ENCODE measurements around the gene SWSAP1. TPM values are rescaled to one million over a fixed set of nuclear protein-coding genes. Genes with fewer than 3 reads are reported as not detected.

The SWSAP1 gene
- total RNA-seq, 1 donor, result 0.72 TPM

DNA sequence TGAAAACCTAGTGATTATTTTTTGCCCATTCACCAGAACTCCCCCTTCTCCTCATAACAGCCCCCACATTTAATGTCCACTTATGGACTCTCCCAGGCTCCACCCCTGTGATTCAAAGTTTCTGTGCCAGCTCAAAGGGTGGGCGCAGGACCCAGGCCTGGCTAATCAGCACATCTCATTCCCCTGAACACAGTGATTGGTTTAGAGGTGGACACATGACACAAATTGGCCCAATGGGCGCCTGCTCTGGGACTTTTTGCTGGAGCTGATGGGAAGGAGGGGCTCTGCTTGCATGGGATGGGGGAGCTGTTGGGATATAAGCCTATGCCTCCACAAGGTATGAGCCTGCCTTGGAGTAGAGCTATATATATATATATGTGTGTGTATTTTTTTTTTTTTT, 15.9 kb downstream of the SWSAP1 start:
- H2AFZ ChIP-seq (ENCODE audit: low read length), result no peak overlapping the region
- H3K79me2 ChIP-seq (ENCODE audit: insufficient read depth, low read length), result no peaks in the 10 kb centered on the region
- no peaks in the 10 kb centered on the region for H4K20me1 ChIP-seq (ENCODE audit: insufficient read depth, low read length)
- peaks cover 2% of the 10 kb centered on the region for H3K9me3 ChIP-seq (ENCODE audit: low read depth, low read length)
- H3K4me2 ChIP-seq (ENCODE audit: insufficient read depth, low read length), result no peak overlapping the region
- no peak overlapping the region for H3K27ac ChIP-seq (ENCODE audit: low read depth, low read length)
- H3K4me1 ChIP-seq (ENCODE audit: insufficient read depth, low read length), result no peaks in the 10 kb centered on the region
- H3K36me3 ChIP-seq (ENCODE audit: insufficient read depth, low read length), result no peaks in the 10 kb centered on the region
- DNase-seq (ENCODE audit: insufficient read length, low spot score, missing footprints), result peak; percentile 61
- no peak overlapping the region for H3K4me3 ChIP-seq (ENCODE audit: insufficient read depth, low read length)
- no peaks in the 10 kb centered on the region for H3K27me3 ChIP-seq (ENCODE audit: insufficient read depth, low read length)
- TF ChIP-seq, protein P1, sequence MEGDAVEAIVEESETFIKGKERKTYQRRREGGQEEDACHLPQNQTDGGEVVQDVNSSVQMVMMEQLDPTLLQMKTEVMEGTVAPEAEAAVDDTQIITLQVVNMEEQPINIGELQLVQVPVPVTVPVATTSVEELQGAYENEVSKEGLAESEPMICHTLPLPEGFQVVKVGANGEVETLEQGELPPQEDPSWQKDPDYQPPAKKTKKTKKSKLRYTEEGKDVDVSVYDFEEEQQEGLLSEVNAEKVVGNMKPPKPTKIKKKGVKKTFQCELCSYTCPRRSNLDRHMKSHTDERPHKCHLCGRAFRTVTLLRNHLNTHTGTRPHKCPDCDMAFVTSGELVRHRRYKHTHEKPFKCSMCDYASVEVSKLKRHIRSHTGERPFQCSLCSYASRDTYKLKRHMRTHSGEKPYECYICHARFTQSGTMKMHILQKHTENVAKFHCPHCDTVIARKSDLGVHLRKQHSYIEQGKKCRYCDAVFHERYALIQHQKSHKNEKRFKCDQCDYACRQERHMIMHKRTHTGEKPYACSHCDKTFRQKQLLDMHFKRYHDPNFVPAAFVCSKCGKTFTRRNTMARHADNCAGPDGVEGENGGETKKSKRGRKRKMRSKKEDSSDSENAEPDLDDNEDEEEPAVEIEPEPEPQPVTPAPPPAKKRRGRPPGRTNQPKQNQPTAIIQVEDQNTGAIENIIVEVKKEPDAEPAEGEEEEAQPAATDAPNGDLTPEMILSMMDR (IDR thresholded peaks at IDR 0.05; ENCODE audit: extremely low read depth, low read depth, low read length), result no peak

DNA sequence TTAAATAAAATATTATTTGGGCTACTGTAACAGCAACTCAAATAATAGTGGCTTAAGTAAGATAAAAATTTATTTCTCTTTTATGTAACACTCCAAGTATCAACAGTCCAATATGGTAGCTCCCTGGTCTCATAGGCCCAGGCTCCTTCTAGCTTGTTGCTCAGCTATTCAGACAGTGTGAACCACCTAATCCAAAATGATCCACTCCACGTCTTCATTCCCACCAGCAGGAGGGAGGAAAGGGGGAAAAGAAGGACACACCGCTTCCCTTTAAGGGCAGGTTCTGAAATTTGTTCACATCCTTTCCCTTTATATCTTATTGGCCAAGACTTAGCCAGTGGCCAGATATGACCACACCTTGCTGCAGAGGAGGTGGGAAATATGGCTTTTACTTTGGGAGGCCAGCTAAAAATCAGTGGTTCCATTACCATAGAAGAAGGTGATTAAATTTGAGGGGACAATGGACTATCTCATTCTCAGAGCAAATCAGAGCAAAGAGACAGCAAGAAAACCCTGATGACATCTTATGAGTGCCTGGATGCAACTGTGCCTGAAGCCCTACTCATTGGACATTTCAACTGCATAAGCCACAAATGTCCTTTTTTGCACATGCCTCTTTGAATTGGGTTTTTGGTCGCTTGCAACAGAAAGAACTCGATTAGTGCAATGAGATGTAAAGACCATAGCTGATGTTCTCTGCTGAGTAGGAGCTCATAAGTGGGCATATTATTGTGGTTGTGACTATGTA, 16.6 kb downstream of the SWSAP1 start:
- Histone ChIP-seq H3K9me3 (ENCODE audit: low read depth, low read length) (peaks cover 2% of the 10 kb centered on the region), H3K4me2 (ENCODE audit: insufficient read depth, low read length) (no peak overlapping the region), H2AFZ (ENCODE audit: low read length) (no peak overlapping the region), H3K36me3 (ENCODE audit: insufficient read depth, low read length) (no peaks in the 10 kb centered on the region), H3K4me1 (ENCODE audit: insufficient read depth, low read length) (no peaks in the 10 kb centered on the region), H3K4me3 (ENCODE audit: insufficient read depth, low read length) (no peak overlapping the region), H3K27me3 (ENCODE audit: insufficient read depth, low read length) (no peaks in the 10 kb centered on the region), H3K27ac (ENCODE audit: low read depth, low read length) (no peak overlapping the region), H4K20me1 (ENCODE audit: insufficient read depth, low read length) (no peaks in the 10 kb centered on the region), H3K79me2 (ENCODE audit: insufficient read depth, low read length) (no peaks in the 10 kb centered on the region)
- TF ChIP-seq, protein P1 (IDR thresholded peaks at IDR 0.05; ENCODE audit: extremely low read depth, low read depth, low read length), result no peak
- peak; percentile 51 for DNase-seq (ENCODE audit: insufficient read length, low spot score, missing footprints)

DNA sequence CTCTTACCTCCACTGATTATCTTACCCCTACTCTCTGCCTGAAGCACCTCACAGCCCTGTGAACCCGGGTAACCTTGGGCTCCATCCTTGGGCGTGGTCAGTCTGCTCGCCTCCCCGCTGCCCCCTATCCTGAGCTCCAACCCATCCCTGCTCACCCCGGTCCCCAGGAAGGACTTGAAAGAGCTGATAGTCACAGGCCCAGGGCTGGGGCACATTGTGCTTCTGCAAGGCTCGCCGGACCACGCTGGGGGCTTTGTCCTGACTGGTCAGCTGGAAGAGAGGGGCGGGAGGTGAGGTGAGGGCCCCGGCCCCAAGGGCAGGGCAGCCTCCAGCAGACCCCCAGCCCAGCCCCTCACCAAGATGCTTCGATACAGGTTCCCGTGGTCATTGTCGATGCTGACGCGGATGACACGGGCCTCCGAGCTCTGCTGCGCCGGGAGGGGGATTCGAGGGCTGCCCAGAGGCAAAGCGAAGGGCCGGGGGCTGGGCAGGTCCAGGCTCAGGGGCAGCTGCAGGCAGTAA, 22.7 kb downstream of the SWSAP1 start:
- Histone ChIP-seq H4K20me1 (ENCODE audit: insufficient read depth, low read length) (no peaks in the 10 kb centered on the region), H3K4me3 (ENCODE audit: insufficient read depth, low read length) (no peak overlapping the region), H3K27me3 (ENCODE audit: insufficient read depth, low read length) (no peaks in the 10 kb centered on the region), H3K27ac (ENCODE audit: low read depth, low read length) (no peak overlapping the region), H3K9me3 (ENCODE audit: low read depth, low read length) (no peaks in the 10 kb centered on the region), H3K4me1 (ENCODE audit: insufficient read depth, low read length) (no peaks in the 10 kb centered on the region), H3K4me2 (ENCODE audit: insufficient read depth, low read length) (no peak overlapping the region), H2AFZ (ENCODE audit: low read length) (no peak overlapping the region), H3K79me2 (ENCODE audit: insufficient read depth, low read length) (no peaks in the 10 kb centered on the region), H3K36me3 (ENCODE audit: insufficient read depth, low read length) (no peaks in the 10 kb centered on the region)
- DNase-seq (ENCODE audit: insufficient read length, low spot score, missing footprints), result peak; percentile 4
- TF ChIP-seq, protein P1 (IDR thresholded peaks at IDR 0.05; ENCODE audit: extremely low read depth, low read depth, low read length), result no peak

DNA sequence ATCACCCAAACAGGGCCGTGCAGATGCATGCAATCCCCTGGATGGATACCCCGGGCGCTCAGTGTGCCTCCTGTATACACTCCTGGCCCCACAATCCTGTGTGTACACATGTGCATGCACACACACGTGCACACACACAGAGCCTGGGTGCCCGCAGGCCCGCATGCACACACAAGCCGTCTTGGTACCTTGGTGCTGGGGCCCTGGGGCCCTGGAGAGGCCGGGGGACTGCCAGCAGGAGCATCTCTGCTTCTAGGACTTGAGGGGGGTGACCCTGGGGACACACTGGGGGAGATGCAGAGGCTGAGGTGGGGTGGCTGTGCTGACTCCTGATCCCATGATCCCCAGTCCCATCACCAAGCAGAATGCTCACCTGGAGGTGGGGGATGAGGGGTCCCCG, 25.2 kb downstream of the SWSAP1 start:
- no peak overlapping the region for H3K4me2 ChIP-seq (ENCODE audit: insufficient read depth, low read length)
- no peak overlapping the region for H2AFZ ChIP-seq (ENCODE audit: low read length)
- H3K4me1 ChIP-seq (ENCODE audit: insufficient read depth, low read length), result no peaks in the 10 kb centered on the region
- TF ChIP-seq, protein P1 (IDR thresholded peaks at IDR 0.05; ENCODE audit: extremely low read depth, low read depth, low read length), result no peak
- H3K36me3 ChIP-seq (ENCODE audit: insufficient read depth, low read length), result no peaks in the 10 kb centered on the region
- no peaks in the 10 kb centered on the region for H4K20me1 ChIP-seq (ENCODE audit: insufficient read depth, low read length)
- H3K27me3 ChIP-seq (ENCODE audit: insufficient read depth, low read length), result no peaks in the 10 kb centered on the region
- no peak for DNase-seq (ENCODE audit: insufficient read length, low spot score, missing footprints)
- H3K79me2 ChIP-seq (ENCODE audit: insufficient read depth, low read length), result no peaks in the 10 kb centered on the region
- no peak overlapping the region for H3K27ac ChIP-seq (ENCODE audit: low read depth, low read length)
- no peaks in the 10 kb centered on the region for H3K9me3 ChIP-seq (ENCODE audit: low read depth, low read length)
- no peak overlapping the region for H3K4me3 ChIP-seq (ENCODE audit: insufficient read depth, low read length)

All from osteoblast (primary cell).